Activated CD4-positive, alpha-beta T cell treated with anti-CD3 and anti-CD28 coated beads, Interleukin-10, Interleukin-2, amounts not matched to agents 100 ng/mL and 50 ng/mL, durations not matched to agents 16 hours and 8 hours (primary cell): Measurements from ENCODE around the gene PLPP7.

Experiments used
- DNase-seq: peaks from one replicate; pipeline ENCODE4 v3.0.0-alpha.2; 2020

PLPP7 gene

GRCh38 chr9:131282688-131283422 is 6.7 kb upstream of the PLPP7 start:
- DNase-seq = no peak

DNA sequence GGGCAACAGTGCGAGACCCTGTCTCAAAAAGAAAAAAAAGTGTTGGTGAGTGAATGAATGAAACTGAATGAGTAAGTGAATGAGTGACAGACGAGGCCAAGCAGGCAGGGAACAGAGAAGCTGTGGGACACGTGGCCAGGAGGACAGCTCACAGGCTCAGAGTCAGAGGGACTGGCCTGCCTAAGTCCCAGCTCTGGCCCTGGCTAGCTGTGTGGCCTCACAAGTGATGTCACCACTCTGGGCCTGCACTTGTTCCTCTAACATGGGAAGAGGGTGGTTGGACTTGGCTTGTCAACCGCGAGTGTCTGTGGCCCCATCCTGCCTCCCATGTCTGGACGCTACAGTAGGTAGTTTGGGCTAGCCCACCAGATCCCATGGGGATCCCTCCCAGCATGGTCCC is 4.7 kb upstream of the PLPP7 start:
- no peak for DNase-seq

- no peak for DNase-seq
Measured at GRCh38 chr9:131287359-131287758, 2.2 kb upstream of the PLPP7 start.

GRCh38 chr9:131288217-131288616 is 1.3 kb upstream of the PLPP7 start:
- DNase-seq = no peak

DNA sequence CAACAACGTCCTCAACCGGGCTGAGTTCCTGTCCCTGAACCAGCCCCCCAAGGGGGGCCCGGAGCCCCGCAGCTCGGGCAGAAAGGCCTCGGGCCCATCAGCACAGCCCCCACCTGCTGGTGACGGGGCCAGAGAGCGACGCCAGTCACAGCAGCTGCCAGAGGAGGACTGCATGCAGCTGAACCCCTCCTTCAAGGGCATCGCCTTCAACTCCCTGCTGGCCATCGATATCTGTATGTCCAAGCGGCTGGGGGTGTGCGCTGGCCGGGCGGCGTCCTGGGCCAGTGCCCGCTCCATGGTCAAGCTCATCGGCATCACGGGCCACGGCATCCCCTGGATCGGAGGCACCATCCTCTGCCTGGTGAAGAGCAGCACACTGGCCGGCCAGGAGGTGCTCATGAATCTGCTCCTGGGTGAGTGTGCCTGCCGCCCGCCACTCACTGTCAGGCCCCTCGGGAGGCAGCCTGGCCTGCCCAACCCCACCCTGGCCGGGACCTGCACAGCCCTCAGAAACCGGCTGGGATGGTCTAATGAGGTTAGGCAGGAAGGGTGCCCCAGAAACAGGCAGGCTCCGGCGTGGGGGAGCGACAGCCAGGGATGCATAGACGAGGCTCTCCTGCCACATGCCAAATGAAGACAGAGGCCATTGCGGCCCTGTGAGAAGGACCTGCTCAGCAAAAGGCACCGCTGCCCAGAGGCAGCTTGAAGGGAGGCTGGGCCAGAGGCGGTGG is 678 bp downstream of the PLPP7 start:
- DNase-seq = no peak

DNA sequence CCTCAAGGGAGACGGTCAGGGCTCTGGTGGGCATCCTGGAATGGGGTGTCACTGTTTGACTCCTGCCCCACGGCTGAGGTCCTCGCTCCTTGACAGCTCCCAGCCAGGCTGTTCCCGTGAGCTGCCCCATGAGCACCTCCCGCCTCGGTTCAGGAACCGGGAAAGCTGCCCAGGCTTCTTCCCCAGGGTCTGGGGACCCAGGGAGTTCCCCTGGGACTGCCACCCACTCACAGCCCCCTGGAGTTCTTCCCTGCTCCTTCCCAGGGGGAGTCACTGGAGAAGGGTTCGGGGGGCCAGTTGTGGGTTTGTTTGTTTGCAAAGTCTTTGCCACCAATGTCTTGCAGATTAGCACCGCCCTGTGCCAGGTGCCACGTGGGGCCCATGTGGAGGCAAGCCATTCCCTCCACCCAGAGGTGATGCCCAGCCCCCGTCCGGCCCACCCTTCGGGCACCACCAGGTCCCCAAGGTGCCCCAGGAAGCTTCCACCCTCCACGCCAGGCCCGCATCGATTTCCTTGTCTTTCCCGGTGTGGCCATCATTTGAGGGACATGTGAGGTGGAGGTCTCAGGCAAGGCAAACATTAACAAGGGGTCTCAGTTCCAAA is 1.3 kb downstream of the PLPP7 start:
- DNase-seq = no peak

GRCh38 chr9:131291795-131292315 is 2.3 kb downstream of the PLPP7 start:
- no peak for DNase-seq

DNA sequence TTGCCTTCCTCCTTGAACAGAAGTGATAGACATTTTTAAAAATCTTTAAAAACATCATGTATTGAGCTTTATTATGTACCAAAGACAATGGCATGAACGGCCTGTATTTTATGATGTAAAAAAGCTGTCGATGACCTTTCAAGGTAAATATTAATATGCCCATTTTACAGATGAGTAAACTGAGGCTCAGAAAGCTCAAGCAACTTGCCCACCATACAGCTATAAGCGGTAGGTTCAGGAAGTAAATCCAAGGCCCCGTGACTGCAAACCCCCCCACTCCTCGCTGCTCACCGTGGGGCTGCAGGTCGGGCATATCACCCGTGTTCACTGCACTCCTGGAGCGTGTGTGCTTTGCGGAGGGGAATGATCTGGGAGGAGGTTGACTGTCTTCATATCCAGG is 3.4 kb downstream of the PLPP7 start:
- no peak for DNase-seq

DNA sequence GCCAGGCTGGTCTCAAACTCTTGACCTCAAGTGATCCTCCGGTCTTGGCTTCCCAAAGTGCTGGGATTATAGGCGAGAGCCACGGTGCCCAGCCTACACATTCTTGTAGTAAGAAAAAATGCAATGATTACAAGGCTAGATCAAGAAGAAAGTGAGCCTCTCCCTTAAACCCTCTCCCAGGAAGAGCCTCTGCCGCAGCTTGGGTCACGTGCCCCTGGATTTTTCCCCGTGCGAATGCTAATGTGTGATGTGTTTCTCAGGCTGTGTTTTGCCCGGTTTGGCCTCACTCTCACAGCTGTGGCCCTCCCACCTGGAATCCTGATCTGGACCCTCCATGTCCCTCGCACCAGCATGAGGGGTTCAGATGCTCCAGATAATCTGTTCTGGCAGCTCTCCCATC is 6.9 kb downstream of the PLPP7 start:
- no peak for DNase-seq

DNA sequence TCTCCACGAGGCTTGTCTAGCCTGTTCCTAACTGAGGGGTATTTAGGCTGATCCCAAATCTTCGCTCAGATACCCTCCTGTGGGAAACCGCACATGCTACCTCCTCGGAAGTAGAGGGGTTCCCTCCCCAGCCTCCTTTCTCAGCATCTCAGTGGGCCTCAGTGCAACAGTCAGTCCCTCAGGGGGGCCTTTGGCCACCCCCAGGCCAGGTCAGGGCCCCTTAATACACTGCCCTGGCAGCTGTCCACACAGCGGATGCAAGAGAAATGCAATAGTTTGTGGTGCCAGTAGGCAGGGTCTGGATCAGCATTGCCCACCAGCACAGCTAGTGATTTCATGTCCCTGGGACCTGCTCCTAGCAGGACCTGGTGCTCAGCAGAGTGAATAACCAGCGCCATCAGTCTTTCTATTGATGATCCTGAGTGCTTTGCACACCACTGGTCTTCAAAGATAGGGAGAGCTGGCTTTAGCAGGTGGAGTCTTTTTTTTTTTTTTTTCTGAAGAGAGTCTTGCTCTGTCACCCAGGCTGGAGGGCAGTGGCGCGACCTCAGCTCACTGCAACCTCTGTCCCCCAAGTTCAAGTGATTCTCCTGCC is 7.5 kb downstream of the PLPP7 start:
- DNase-seq = no peak

DNA sequence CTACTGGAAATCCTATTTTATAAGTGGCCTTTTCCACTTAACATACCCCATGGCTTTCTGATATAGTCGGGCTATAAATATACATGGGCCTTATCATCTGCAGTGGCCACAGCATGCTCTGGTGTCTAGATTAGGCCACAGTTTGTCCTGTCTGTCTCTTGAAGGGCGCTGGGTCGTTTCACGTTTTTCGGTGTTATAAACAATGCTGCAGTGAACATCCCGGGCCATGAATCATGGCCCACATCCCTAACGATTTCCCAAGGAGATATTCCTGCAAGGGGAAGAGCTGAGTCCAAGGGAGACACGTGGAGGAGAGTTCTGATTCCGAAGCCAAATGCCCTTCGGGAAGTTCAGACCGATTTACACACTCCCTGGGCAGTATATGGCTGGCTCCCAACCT is 8.4 kb downstream of the PLPP7 start:
- DNase-seq = no peak

- no peak for DNase-seq
Measured at GRCh38 chr9:131298341-131298740, 8.8 kb downstream of the PLPP7 start.

GRCh38 chr9:131298816-131299215 is 9.3 kb downstream of the PLPP7 start:
- no peak for DNase-seq

DNA sequence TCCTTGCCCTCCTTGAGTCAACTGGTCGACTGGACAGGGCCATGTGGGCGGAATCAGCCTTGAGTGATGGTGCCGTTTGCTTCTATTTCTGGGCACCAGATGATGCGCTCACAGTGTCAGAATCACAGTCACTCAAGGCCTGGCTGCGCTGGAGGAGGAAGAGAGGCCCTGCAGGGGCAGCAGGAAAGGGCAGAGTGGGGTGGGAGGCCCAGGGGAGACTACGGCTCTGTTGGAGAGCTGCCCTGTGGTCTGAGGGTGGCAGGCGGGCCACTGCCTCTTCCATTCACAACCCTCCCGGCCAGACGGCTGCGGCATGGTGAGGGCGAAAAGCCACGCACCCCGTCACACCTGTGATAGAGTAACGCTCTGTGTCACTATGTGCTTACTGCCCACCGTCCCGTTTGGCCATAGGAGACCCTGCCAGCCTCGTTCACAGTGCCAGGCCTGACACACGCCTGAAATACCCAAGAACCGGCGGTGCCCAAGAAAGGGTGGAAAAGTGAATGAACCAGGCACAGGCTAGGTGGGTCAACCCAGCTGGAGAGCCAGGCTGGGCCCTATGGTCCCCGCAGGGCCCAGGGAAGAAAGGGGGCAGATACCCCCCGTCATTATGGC is 9.9 kb downstream of the PLPP7 start:
- no peak for DNase-seq

DNA sequence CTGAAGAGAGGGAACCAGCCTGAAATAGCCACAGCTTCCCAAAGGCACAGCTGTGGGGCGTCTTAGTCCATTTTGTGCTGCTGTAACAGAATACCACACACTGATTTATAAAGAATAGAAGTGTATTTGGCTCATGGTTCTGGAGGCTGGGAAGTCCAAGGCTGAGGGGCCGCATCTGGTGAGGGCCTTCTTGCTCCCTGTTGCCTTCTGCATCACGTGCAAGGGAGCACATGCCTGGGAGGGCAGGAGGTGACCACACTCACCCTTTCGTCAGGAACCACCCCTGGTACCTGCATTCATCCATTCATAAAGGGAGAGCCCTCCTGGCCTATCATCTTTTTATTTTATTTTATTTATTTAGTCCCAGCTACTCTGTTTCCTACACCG is 10.4 kb downstream of the PLPP7 start:
- no peak for DNase-seq

DNA sequence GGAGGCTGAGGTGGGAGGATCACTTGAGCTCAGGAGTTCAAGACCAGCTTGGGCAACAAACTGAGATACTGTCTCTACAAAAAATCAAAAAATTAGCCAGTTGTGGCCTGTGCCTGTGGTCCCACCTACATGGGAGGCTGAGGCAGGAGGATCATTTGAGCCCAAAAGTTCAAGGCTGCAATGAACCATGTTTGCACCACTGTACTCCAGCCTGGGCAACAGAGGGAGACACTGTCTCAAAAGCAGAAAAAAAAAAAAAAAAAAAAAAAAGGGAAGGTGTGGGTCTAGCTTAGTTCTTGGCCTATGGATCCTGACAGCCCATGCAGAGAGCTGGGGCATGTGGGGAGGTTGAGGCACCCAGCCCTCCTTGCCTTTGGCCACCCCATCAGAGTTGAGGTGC is 10.9 kb downstream of the PLPP7 start:
- DNase-seq = no peak

GRCh38 chr9:131302244-131303075 is 12.9 kb downstream of the PLPP7 start:
- DNase-seq = no peak

GRCh38 chr9:131303381-131304321 is 14.1 kb downstream of the PLPP7 start:
- no peak for DNase-seq

GRCh38 chr9:131304676-131305355 is 15.3 kb downstream of the PLPP7 start:
- DNase-seq = no peak

DNA sequence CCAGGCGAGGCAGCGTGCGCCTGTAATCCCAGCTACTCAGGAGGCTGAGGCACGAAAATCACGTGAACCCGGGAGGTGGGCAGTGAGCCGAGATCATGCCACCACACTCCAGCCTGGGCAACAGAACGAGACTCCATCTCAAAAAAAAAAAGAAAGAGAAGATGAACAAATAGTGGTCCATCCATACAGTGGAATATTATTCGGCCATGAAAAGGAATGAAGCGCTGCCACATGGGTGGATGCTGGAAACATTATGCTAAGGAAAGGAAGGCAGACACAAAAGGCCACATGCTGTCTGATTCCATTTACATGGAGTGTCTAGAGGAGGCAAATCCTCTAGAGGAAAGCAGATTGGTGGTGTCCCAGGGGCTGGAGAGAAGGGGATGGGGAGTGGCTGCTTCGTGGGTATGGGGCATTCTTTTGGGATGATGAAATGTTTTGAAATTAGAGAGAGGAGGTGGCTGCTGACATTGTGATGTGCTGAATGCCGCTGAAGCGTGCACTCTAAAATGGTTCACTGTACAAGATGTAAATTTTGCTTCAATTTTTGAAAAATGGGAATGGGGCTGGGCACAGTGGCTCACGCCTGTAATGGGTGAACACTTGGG is 17.0 kb downstream of the PLPP7 start:
- DNase-seq = no peak
